Activated naive CD4-positive, alpha-beta T cell (primary cell): ENCODE results near the gene PDLIM3.
"Not testable (repeated sequence)": the region's sequence is repeated elsewhere in the genome, so short reads cannot be mapped to it uniquely, and the experiment has no call there.

Experiments used
- DNase-seq, 4 experiments: peaks; one replicate each; lab custom pipeline; 2025; lab: John Stamatoyannopoulos, UW

The PDLIM3 gene

DNA sequence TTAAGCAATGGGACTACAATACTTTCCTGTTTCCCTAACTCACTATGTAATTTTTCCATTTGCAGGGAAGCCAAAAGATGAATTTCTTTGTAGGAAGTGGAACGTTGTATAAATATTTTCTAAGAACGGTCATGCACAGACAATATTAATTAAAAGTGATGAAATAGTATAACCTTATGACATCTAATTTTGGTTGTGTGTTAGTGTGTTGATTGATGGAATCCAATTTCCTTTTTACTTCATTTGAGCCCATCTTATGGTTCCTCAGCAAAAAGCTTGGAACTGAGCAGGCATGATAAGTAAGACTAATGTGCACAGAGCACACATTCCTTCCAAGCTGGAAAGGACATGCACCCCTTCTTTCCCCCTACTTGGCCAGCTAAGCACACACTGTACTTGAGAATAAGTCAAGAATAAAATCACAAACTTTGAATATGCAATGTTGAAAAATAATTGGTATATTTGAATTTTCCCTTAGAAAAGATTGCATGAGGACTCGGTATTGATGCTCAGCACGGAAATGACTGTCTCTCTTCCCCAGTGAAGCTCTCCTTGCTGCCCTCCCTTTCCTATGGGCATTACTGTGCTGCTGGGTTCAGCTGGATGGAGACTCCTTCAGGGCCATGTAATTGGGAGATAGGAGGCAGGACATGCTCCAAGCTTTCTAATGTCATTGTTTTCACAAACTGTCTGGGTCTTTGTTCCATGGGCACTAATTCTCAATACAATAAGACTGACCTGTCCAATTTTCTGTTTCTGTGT is 19.2 kb upstream of the PDLIM3 start:
- DNase-seq: no peak

DNA sequence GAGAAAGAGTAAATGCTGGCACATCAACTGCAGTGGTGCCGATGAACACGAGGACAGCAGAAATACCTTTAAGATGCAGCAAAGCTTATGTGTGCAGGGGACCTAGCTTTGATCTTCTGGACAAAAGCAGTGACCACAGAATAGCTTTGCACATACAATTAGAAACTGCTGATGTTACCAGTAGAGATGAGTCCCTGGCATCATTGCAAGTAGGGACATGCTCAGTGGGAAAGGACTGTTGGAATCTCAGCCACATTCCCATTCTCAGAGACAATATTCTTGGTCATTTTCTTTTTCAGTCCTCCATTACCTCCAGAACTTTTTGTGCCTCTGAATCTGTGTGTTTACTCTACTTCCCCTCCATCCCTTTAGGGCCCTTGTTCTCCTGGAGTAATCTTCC is 16.9 kb upstream of the PDLIM3 start:
- no peak for DNase-seq

DNA sequence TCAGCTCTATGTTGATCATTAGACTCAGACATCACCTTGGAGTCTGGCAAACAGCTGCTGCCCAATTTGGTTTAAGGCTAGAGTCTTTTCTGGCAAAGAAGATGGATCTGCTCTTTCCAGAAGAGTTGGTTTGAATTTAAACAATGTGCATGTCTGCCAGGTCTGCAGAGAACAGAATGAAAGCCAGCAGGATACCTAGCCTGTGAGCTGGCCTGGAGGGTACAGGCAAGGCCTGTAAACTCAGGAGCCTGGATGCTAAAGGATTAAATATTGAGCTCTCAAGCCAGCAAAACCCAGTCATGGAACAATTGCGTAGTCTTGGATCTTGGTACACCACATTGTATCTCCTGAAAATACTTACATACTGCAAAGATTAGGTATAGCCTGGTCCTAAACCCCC is 15.6 kb upstream of the PDLIM3 start:
- DNase-seq: no peak

DNA sequence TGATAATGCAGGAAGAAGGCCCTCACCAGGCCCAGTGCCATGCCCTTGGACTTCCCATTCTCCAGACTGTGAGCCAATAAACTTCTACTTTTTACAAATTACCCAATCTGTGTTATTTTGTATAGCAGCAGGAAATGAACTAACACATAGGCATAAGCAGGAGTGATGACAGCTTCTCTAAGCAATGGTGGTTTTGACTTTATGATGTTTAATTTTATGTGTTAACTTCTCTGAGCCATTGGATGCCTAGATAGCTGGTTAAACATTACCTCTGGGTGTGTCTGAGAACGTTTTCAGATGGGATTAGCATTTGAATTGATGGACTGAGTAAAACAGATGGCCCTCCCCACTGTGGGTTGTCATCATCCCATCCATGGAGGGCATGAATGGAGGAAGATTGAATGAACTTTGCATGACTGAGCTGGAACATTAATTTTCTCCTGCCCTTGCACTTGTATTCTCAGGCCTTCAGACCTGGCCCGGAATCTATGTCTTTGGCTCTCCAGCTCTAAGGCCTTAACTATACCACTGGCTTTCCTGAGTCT is 13.9 kb upstream of the PDLIM3 start:
- no peak for DNase-seq

DNA sequence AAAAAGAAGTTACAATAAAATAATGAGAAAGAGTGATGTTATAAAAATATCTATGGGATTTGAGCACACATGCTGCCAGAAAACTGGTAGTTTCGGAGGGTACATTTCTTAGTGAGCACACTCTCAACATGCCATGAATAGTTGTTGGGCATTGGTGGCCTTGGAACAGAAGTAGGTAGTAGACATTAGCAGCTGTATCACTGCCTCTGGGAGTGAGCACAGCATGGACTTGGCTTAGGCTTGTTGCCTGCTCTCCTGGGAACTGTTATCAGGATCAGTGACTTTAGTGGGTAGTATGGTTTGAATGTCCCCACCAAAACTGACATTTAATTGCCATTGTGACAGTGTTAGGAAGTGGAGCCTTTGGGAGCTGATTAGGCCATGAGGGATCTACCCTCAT is 13.3 kb upstream of the PDLIM3 start:
- DNase-seq: no peak

DNA sequence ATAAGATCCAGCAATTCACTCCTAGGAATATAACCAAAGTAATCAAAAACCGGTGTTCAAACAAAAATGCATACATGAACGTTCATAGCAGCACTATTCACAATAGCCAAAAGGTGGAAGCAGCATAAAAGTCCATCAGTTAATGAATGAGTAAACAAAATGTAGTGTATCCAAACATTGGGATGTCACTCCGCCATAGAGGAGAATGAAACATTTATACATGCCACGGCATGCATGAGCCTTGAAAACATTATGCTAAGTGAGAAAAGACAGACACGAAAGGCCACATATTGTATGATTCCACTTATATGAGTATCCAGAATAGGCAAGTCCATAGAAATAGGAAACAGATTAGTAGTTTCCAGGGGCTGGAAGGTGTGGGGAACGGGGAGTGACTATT is 11.0 kb upstream of the PDLIM3 start:
- no peak for DNase-seq

DNA sequence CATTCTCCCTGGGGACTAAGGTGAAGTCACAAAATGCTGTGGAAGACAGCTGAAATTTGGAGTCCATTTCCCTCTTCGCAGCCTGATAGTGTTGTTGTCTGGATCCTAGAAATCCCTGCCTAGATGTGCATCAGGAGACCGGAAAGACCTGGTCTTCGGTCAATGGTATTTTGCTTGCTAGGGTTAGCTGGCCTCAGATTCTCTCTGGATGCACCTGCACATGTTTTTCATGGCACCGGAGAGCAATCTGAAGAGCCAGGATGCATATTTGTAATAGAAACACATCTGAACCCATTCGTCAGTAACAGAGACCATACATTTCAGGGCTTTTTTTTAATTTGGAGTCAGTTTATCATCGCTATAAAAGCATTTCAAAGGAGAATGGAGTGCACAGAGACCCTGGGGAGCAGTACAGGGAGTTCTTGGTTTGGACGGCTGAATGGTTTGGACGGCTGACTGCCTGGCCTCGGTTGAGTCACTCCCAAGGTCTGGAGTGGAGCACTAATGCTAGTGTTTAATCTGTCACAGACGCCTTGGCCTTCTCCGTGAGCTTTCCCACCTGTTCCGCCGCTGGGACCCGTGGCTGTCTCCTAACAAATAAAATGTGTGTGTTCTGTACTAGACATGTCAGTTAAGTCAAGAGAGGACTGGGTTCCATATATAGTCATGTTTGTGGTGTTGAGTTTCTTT is 7.5 kb upstream of the PDLIM3 start:
- no peak for DNase-seq

DNA sequence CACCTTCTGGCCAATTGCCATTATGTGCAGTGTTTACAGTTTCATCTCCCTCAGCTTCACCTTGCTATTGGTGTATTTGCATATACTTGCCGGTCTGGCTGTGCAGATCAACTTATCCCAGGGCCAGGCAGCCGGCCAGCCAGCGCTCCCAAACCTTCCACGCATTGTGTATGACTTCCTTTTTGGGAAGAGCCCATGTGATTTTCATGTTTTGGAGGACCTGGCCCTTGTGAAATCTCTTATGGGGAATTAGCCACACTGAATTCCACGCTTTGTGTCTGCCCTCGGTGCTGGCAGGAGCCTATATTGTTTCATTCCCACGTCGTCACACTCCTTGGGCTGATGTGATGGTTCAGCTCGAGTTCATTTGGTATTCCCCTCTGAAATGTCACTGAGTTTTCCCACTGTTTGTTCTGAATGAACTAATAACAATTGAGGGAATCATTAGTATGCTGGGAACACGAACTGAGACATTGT is 6.0 kb upstream of the PDLIM3 start:
- no peak for DNase-seq

DNA sequence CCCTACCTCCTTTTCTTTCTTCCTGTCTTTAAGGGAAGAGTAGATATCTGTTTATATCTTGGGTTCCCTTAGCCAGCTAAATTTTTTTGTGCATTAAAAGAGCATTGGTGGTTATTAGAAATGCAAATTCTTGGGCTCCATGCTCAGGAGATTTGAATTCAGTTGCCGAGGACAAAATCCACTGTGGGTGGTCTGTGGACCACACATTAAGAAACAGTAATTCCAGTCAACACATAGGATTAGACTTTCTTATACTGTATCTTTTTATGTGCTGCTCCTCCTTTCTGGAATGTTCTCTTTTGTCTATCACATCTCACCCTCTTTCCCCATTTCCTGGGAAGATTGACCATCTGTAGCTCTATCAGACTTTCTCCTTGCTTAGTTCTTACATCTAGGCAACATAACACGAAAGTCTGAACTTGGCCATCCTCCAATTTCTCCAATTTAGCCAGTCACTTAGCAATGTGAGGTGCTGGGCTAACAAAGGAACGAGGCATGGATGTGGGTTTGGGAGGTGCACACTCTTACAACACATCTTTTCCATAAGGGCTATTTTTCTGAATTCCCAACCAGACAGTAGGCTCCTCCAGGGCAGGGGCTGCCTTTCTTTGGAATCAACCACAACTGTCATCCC is 5.3 kb upstream of the PDLIM3 start:
- no peak for DNase-seq

DNA sequence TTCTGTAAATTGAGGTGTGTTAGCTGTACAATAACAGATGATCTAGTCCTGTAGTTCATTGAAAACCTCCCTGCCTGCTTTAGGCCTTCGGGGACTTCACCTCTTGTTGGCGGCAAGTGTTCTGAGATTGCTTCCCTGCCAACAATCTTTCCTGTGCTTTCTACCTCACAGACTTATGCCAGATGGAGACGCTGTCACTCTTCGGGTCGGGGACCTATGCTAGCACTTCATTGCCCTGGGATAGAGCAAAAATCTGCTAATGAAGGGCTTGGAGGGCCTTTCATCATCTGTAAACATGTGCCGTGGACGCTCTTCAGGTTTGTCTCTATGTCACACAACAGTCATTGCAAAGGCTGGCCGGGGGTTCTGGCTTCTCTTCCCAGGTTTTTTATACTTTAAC is 4.7 kb upstream of the PDLIM3 start:
- DNase-seq: no peak

DNA sequence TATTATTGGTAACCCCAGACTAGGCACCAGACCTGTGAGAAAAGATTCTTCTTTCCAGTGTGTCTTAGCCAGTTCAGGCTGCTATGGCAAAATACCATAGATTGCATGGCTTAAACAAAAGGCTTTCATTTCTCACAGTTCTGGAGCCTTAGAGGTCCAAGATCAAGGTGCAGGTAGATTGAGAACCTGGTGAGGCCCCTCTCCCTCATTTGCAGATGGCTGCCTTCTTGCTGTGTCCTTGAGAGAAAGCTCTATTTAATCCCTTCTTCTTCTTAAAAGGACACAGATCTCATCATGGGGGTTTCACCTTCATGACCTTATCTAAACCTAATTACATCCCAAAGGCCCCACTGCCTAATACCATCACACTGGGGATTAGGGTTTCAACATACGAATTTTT is 3.5 kb upstream of the PDLIM3 start:
- DNase-seq: no peak

DNA sequence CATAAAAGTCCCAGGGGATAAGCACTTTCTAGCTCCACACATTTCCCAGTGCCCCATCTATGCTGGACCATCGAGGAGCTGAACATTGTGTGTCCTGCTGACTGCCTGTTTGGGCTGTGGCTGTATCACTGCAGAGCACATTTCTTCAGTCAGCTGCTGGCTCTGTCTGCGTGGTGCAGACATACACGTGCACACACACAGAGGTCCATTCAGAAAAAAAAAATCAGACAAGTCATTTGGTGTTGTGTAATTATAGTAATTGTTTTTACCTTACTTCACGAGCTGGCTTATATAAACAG is 1.1 kb upstream of the PDLIM3 start:
- DNase-seq: no peak

DNA sequence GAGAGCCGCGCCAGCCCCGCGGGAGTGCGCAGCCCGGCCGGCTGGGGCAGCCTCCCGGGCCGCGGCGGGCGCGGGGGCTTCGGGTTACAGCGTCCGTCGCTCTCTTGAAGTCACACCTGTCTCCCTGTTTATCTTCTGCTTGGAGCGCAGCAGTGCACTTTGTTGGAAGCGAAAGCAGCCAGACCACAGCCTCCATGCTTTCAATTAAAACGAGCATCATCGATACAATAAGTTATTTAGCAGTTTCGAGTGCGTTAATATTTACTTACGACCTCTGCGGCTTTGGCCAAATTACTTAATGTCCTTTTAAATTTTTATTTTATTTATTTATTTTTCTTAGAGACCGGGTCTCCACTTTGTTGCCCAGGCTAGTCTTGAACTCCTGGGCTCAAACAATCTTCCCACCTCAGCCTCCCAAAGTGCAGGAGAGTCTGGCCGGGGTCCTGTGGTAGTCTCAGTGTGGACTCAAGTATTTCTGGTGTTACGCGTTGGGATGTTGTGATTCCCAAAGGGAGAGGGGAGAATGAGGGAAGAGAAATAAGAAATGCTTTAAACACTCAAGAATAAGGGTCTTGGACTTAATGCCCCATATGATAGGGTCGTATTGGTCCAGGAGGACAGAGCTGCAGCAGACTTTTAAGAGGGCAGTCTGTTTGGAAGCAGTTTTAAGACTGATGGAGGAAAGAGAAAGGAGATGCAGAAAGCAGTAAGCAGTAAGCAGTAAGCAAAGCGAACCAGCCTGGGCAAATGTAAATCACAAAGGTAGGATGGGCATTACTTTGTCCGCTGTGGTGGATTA is 504 bp upstream of the PDLIM3 start:
- no peak for DNase-seq

DNA sequence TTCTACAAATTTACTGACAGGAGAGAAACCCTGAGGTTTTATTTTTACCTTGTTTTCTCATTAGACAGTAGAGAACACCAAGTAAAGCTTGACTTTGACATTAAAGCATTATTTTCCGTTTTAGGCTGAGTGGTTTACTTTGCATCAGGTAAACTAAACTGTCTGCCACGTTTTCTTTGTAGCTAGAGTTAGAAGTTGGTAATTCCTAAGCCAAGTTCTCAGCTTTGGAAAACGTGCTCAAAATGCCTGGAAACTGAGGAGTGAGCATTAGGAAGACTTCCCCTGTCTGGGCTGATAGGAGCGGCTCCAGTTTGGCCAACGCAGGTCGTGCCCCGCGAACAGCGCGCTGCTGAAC is 819 bp downstream of the PDLIM3 start:
- DNase-seq: no peak

DNA sequence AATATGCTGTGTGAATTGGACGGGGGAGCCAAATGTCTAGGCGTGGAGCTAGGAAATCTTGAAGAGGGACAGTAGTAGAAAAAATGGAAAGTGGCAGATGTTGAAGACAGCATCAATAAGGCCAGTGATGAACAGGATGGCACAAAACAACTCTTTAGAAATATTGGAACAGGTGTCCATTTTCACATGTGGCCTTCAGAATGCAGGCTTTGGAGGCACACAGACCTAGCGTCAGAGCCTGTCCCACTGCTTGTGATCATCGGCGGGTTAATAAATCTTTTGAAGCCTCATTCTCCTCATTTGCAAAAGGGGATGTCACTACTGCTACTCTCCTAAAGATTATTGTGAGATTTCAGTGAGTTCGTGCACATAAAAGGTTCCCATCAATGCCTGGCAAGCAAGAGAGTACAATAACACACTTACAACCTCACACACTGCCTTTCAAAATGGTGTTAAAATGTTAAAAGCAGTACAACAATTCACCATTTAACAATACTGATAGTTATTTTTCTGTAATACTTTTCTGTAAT is 2.4 kb downstream of the PDLIM3 start:
- no peak for DNase-seq

DNA sequence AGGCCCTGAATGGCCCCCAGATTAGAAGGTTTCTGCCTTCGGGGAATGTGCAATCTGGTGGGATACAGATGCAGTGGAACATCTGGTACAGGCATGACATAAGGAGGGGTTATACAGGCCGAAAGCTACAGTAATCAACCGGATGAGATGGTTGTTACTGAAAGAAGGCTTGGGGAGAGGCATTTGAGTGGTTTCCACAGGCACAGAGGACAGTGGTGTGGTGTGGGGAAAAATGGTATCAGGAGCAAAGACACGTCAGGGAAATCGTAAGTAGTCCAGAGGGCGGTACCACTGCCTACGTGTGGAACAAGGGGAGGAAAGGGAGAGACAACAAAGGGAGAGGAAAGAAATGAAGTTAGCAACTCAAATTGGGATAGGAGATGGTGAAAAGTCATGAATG is 3.0 kb downstream of the PDLIM3 start:
- no peak for DNase-seq

DNA sequence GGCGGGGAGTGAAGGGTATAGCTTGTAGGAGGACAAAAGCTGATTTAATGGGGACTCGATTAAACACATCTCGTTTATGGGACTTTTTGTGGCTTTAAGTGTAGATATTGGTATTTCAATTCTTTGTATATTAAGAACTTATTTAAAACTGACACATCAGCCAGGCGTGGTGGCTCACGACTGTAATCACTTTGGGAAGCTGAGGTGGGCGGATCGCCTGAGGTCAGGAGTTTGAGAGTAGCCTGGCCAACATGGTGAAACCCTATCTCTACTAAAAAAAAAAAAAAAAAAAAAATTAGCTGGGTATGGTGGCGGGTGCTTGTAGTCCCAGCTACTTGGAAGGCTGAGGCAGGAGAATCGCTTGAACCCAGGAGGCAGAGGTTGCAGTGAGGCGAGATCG is 3.7 kb downstream of the PDLIM3 start:
- not testable (repeated sequence) for DNase-seq

DNA sequence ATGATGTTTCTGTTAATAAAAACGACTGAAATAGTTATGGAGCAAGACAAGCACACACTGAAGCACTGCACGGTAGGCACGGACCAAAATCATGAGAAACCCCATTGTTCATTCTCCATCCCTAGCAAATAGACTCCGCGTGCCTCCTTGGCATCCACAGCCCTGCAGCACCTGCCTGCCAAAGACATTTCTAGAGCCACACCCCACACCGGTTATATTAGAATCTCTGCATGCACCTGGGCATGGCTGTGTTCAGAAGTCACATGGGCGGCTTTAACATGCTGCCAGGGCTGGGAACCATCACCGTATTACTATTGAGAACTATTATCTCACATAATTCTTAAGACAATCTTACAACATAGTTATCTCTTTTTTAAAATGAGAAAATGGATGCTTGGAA is 5.9 kb downstream of the PDLIM3 start:
- no peak for DNase-seq

DNA sequence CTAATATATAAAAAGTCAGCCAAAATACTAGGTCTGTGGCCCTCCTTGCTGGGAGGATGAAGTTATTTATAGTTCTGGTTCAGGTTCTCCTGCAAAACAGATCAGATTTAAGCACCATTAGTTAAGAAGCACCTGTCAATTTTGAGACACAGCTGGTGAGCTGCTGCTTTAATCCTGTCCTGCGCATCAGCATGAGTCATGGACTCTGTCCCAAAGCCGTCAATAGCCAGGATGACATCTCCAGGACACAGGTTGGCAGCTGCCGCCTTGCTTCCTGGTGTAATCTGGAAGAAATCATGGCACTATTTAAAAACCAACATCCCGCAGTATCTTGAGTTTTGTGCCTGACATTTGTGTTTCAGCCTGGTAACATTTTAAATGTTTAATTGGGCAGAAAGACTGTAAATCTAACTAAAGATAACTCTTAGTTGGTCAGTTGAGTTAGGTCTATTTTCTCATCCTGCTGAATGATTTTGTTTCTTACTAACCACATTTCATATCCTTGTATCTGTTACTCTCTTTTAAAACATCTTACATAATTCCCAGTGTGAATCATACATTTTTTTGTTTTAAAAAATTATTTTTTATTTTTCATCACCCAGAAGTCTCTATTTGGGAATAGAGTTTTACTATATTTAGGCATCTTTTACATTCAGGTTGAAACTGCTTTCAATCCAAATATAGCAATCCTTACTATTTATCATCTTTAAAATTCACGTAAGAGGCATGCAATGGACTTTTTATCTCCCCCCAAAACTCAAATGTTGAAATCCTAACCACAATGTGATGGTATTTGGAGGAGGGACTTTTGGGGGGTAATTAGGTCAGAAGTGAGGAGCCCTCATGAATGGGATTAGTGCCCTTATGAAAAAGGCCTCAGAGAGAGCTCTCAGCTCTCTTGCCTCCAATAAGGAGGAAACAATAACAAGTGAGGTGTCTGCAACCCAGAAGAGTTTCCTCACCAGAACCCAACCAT is 10.1 kb downstream of the PDLIM3 start:
- DNase-seq: no peak

DNA sequence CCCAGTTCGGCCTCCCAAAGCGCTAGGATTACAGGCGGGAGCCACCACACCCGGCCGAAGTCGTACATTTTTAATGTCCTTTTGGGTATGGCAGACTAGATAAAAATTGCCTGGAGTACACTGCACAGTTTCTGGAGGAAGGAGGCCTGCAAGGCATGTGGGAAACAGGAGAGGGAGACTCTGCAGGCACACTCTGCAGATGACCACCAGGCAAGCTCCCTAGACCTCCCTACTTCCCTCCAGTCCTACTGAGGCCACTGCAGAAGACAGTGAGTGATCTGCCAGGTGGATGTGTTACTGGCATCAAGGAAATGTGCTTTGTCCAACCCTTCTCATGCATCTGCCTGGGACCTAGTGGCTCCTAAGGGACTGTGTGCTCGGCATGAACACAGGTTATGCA is 11.4 kb downstream of the PDLIM3 start:
- no peak for DNase-seq

DNA sequence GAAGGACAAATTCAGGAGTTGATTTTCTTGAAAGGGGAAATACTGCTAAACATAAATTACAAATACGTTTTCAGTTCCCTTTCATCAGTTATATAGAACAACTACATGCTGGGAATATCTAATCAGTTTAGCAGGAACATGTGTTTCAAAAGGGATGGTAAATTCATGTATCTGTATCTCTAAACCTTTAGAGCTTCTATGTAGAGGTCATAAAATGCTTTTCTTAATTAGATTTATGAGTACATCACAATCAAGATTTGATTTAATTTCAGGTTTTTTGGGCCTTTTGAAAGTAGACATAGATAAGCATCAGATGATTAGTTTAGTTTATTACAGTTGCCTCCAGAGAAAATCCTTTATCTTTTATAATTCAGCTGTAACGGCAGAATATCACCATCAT is 12.9 kb downstream of the PDLIM3 start:
- DNase-seq: no peak
